Measurements from ENCODE around the gene JAG1.
A peak's percentile ranks its signal among the peaks of the same experiment; 100 is the strongest.
"Not testable (repeated sequence)": the region's sequence is repeated elsewhere in the genome, so short reads cannot be mapped to it uniquely, and the experiment has no call there.

The JAG1 gene

DNA sequence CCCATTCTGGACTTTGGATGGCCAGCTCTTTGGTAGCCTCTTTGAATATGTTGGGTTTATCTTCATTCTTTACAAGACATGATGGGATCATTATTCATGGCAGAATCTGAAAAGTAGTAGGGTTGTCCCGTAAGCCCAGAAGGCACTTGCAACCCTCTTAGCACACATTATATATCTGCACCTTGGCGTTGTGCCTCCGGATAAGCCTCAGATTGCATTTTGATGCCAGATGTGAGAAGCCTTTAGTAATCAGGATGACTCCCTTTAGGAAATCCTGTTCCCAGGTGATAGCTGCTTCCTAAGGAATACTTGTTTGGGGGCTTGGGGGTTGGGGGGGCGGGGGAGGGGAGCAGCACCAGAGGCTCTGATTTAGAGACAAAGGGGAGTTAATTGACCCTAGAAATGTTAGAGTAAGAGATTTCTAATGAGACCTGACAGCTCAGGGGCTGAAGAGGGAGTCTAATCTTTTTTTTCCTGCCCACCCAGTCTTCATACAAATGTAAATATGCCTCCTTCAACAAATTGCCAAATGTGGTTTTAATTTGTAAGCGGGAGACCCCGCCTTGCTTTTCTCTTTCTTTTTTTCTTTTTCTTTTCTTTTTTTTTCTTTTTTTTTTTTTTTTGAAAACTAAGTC is 55.1 kb downstream of the JAG1 start (continued):
- no peak for TF ChIP-seq PATZ1 (tag by site-specific recombination; IDR thresholded peaks at IDR 0.05)
- TF ChIP-seq ZNF624 (tag by site-specific recombination; IDR thresholded peaks at IDR 0.05), result no peak
- TF ChIP-seq MZF1 (tag by site-specific recombination; IDR thresholded peaks at IDR 0.05; ENCODE audit: borderline replicate concordance), result no peak
- TF ChIP-seq BCL6B (tag by site-specific recombination; IDR thresholded peaks at IDR 0.05), result no peak

- CTCF ChIA-PET; H3K9me3 ChIP-seq (ENCODE audit: control insufficient read depth, insufficient read depth, low read depth, low read length); H3K4me3 ChIP-seq (ENCODE audit: low read depth, low read length); H3K36me3 ChIP-seq (ENCODE audit: control insufficient read depth in 2 of 2, insufficient read depth in 1 of 2, low read length in 2 of 2); H3K27ac ChIP-seq (ENCODE audit: extremely low read depth, low read depth, low read length); POLR2A ChIA-PET; H3K4me1 ChIP-seq (ENCODE audit: control insufficient read depth, insufficient read depth, low read length): not testable (repeated sequence)
Observed at GRCh38 chr20:10617549-10618133, 56.2 kb downstream of the JAG1 start.

DNA sequence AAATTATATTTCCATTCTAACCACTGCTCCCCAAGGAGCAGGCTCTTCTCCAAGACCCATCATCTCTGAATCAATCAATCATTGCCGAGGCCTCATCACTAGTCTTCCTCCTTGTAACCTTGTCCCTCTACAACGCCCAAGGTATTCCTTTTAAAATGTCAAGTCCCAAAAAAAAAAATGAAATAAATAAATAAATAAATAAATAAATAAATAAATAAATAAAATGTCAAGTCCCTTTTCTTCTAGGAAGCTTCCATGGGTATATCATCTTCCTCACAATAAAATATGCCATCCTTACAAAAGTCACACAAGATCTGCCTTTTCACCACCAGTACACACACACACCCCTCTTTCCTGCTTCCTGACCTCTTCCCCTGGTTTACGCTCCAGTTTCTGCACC is 57.6 kb downstream of the JAG1 start:
- Histone ChIP-seq H3K36me3 (ENCODE audit: control insufficient read depth in 2 of 2, insufficient read depth in 1 of 2, low read length in 2 of 2) (no peaks in the 10 kb centered on the region), H3K4me3 (ENCODE audit: low read depth, low read length) (no peak overlapping the region), H3K27ac (ENCODE audit: extremely low read depth, low read depth, low read length) (no peak overlapping the region), H3K4me1 (ENCODE audit: control insufficient read depth, insufficient read depth, low read length) (peaks cover 10% of the 10 kb centered on the region), H3K9me3 (ENCODE audit: control insufficient read depth, insufficient read depth, low read depth, low read length) (no peaks in the 10 kb centered on the region)
- CTCF ChIA-PET, result interaction anchor here (0.7 kb wide), 1 partner anchor 91 kb away, joined by 3 read pairs; no protein-coding TSS in a partner anchor
- POLR2A ChIA-PET, result no interaction called here
- TF ChIP-seq ZBTB8A (tag by site-specific recombination; IDR thresholded peaks at IDR 0.05) (0 out of 2 replicates have a peak, but pooled peaks have one; percentile 32), REST (tag by site-specific recombination; IDR thresholded peaks at IDR 0.05) (peak; percentile 30; the same call in 1 of the 2 replicates), ZNF654 (tag by site-specific recombination; IDR thresholded peaks at IDR 0.05; ENCODE audit: low read depth) (0 out of 2 replicates have a peak, but pooled peaks have one; percentile 7), ZNF555 (tag by site-specific recombination; conservative IDR thresholded peaks at IDR 0.05) (peak; percentile 26), ZNF140 (tag by site-specific recombination; IDR thresholded peaks at IDR 0.05) (peak; percentile 12; the same call in 1 of the 2 replicates), ZSCAN30 (tag by site-specific recombination; IDR thresholded peaks at IDR 0.05) (no peak)
- TF ChIP-seq, protein P1, sequence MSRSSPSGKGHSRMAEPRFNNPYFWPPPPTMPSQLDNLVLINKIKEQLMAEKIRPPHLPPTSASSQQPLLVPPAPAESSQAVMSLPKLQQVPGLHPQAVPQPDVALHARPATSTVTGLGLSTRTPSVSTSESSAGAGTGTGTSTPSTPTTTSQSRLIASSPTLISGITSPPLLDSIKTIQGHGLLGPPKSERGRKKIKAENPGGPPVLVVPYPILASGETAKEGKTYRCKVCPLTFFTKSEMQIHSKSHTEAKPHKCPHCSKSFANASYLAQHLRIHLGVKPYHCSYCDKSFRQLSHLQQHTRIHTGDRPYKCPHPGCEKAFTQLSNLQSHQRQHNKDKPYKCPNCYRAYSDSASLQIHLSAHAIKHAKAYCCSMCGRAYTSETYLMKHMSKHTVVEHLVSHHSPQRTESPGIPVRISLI (tag by site-specific recombination; IDR thresholded peaks at IDR 0.05), result no peak
- TF ChIP-seq, protein P2, sequence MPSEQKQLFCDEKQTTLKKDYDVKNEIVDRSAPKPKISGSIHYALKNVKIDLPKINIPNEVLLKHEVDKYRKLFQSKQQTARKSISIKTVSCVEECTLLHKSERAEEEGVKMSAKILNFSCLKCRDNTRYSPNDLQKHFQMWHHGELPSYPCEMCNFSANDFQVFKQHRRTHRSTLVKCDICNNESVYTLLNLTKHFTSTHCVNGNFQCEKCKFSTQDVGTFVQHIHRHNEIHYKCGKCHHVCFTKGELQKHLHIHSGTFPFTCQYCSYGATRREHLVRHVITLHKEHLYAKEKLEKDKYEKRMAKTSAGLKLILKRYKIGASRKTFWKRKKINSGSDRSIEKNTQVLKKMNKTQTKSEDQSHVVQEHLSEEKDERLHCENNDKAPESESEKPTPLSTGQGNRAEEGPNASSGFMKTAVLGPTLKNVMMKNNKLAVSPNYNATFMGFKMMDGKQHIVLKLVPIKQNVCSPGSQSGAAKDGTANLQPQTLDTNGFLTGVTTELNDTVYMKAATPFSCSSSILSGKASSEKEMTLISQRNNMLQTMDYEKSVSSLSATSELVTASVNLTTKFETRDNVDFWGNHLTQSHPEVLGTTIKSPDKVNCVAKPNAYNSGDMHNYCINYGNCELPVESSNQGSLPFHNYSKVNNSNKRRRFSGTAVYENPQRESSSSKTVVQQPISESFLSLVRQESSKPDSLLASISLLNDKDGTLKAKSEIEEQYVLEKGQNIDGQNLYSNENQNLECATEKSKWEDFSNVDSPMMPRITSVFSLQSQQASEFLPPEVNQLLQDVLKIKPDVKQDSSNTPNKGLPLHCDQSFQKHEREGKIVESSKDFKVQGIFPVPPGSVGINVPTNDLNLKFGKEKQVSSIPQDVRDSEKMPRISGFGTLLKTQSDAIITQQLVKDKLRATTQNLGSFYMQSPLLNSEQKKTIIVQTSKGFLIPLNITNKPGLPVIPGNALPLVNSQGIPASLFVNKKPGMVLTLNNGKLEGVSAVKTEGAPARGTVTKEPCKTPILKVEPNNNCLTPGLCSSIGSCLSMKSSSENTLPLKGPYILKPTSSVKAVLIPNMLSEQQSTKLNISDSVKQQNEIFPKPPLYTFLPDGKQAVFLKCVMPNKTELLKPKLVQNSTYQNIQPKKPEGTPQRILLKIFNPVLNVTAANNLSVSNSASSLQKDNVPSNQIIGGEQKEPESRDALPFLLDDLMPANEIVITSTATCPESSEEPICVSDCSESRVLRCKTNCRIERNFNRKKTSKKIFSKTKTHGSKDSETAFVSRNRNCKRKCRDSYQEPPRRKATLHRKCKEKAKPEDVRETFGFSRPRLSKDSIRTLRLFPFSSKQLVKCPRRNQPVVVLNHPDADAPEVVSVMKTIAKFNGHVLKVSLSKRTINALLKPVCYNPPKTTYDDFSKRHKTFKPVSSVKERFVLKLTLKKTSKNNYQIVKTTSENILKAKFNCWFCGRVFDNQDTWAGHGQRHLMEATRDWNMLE (tag by site-specific recombination; conservative IDR thresholded peaks at IDR 0.05; ENCODE audit: low read depth), result peak; percentile 63; the same call in 1 of the 2 replicates
- TF ChIP-seq, protein P3, sequence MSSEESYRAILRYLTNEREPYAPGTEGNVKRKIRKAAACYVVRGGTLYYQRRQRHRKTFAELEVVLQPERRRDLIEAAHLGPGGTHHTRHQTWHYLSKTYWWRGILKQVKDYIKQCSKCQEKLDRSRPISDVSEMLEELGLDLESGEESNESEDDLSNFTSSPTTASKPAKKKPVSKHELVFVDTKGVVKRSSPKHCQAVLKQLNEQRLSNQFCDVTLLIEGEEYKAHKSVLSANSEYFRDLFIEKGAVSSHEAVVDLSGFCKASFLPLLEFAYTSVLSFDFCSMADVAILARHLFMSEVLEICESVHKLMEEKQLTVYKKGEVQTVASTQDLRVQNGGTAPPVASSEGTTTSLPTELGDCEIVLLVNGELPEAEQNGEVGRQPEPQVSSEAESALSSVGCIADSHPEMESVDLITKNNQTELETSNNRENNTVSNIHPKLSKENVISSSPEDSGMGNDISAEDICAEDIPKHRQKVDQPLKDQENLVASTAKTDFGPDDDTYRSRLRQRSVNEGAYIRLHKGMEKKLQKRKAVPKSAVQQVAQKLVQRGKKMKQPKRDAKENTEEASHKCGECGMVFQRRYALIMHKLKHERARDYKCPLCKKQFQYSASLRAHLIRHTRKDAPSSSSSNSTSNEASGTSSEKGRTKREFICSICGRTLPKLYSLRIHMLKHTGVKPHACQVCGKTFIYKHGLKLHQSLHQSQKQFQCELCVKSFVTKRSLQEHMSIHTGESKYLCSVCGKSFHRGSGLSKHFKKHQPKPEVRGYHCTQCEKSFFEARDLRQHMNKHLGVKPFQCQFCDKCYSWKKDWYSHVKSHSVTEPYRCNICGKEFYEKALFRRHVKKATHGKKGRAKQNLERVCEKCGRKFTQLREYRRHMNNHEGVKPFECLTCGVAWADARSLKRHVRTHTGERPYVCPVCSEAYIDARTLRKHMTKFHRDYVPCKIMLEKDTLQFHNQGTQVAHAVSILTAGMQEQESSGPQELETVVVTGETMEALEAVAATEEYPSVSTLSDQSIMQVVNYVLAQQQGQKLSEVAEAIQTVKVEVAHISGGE (tag by site-specific recombination; conservative IDR thresholded peaks at IDR 0.05; ENCODE audit: low read depth), result peak; percentile 54

Measured in HEK293 (cell line).